T-helper 2 cell treated with Interferon-gamma antibody and Interleukin-4, amounts not matched to agents 5 μg/mL and 100 μg/mL, for 36 hours (primary cell): ENCODE measurements around the gene WDFY2.

Experiments
- DNase-seq: peaks from one replicate; pipeline ENCODE4 v3.0.0; 2021; ENCODE audit warnings: low spot score
- H3K27ac Mint-ChIP-seq: one replicate; pipeline ENCODE4 v1.8.0; 2021; ENCODE audit warnings: mild to moderate bottlenecking, mixed read lengths
- H3K27me3 Mint-ChIP-seq: one replicate; pipeline ENCODE4 v1.8.0; 2021; ENCODE audit warnings: low read depth, mixed read lengths
- H3K36me3 Mint-ChIP-seq: one replicate; pipeline ENCODE4 v1.8.0; 2021; ENCODE audit warnings: low read depth, mixed read lengths
- H3K4me1 Mint-ChIP-seq: one replicate; pipeline ENCODE4 v1.8.0; 2021; ENCODE audit warnings: low read depth, mixed read lengths
- H3K4me3 Mint-ChIP-seq: one replicate; pipeline ENCODE4 v1.8.0; 2022; ENCODE audit warnings: mild to moderate bottlenecking, moderate library complexity, mixed read lengths
- H3K9me3 Mint-ChIP-seq: one replicate; pipeline ENCODE4 v1.8.0; 2021; ENCODE audit warnings: mixed read lengths

WDFY2 gene

DNA sequence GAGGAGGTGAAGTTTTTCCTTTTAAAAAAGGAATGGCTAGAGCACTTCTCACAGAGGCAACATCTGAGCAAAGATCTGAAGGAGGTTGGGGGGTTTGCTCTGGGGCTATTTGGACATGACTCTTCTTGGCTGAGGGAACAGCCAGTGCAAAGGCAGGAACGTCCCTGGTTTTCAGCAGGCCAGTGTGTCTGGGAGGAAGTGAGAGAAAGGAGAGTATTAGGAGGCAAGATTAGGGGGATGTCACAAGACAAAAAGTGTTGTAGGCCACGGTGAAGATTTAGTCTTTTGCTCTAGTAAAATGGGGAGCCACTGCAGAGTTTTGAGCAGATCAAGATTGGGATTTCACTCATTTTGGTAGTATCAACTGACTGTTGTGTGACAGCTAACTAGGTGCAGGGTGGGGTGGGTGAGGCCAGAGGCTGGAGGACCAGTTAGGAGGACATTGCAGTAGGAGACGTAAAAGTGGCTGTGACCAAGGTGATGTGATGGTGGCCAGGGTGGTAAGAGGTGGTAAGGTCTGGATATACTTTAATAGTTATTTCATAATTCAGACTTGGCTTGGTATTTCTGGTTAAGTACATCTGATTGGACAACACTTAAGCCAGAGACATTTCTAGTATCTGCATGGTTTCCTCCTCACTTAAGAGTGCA is 40.6 kb downstream of the WDFY2 start:
- peaks cover 2% of the 10 kb centered on the region for H3K36me3 Mint-ChIP-seq
- H3K4me1 Mint-ChIP-seq: peaks cover 31% of the 10 kb centered on the region
- H3K27me3 Mint-ChIP-seq: no peaks in the 10 kb centered on the region
- H3K4me3 Mint-ChIP-seq: no peak overlapping the region
- H3K9me3 Mint-ChIP-seq: no peaks in the 10 kb centered on the region
- no peak for DNase-seq
- peak overlapping the region; percentile 58 for H3K27ac Mint-ChIP-seq

DNA sequence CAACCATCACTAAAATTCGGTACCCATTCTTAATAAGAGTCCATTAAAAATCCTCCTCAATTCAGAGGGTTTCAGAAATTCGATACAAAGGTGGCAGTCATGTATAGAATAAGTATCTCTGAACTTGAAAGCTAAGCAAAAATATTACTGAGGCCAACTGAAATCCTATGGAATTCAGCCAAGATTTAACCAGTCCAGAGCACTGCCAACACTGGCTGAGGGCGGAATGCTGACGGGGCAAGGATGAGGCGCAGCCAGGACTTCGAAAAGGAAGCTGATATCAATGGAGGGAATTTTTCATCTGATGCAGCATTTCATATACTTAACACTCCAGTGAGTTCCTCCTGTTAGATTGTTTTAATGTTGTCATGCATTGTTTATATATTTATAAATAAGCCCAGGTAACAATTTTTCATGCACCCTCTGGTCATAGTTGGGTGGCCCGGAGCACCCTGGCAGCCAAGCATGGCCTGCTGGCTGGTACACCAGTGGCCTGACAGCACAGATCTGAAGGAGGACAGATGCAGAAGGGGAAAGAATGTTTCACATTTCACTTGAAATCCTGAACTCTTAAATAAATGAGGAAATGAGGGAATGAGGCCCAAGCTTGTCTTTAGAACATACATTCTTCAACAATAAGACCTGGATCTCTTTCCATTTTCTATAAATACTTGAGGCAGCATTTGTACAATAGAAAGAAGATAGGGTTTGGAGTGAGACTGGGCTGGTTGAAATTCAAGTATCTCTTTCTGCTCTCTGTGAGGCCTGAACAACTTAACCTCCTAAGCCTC is 41.5 kb downstream of the WDFY2 start:
- Mint-ChIP-seq H3K4me3 (no peak overlapping the region), H3K36me3 (no peaks in the 10 kb centered on the region), H3K27me3 (no peaks in the 10 kb centered on the region), H3K27ac (no peak overlapping the region), H3K4me1 (peaks cover 33% of the 10 kb centered on the region), H3K9me3 (no peaks in the 10 kb centered on the region)
- DNase-seq: no peak

DNA sequence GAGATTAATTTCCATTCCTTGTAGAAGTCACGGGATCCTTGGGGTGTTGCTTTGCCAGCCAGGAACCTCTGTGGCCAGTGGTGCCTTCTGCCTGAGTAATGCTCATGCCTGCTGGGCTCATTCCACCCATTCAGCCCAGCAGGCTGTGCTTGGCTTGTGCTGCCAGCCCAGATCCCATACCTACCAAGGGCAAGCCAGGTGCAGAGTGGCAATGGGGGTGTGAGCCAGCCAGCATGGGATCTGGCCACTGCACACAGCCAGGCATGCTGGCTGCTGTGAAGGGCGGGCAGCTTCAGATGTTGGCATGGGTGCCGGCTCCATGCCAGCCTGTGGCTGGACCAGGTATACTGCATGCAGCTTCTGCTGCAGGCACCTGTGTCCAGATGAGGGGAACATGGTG is 42.5 kb downstream of the WDFY2 start:
- DNase-seq: no peak
- Mint-ChIP-seq H3K27ac (no peak overlapping the region), H3K4me1 (peaks cover 33% of the 10 kb centered on the region)

DNA sequence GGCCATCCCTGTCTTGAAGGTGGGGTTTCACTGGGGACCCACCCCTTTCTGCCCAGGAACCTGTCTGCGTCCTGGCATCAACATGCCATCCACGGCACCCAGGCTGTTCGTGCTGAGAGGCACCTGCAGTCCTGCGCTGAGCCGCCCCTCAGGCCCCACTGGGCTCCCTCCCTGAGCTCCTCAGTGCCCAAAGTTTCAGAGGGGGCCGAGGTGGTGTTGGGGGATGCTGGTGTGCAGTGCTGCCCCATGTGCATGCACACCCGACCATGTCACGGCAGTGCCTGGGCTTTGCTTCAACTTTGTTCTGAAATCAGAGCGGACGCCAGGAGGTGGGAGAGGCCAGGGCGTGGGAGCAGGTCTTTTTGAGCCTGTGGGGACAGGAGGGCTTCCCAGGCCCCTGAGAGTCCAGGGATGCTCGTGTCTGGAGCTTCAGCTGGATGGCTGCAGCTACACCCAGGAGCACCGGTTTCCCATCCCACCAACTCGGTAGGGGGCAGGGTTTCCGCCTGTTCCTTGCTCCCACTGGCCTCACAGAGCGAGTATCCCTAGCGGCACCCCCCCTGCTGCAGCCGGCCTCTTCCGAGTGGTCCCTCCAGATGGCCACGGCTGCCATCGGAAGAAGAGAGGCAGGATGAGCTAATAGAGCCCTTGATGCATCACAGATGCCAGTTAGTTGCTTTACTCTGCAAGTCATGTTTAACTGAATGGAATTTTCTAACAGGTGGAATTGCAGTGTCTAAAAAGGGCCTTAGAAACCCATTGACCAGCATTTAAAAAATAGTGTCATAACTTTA is 44.0 kb downstream of the WDFY2 start:
- Mint-ChIP-seq H3K27ac (no peak overlapping the region), H3K9me3 (no peaks in the 10 kb centered on the region), H3K4me1 (peaks cover 29% of the 10 kb centered on the region), H3K4me3 (no peak overlapping the region), H3K36me3 (no peaks in the 10 kb centered on the region), H3K27me3 (no peaks in the 10 kb centered on the region)
- DNase-seq: no peak

More for the DNA sequence above, 42.5 kb downstream of the WDFY2 start:
- Mint-ChIP-seq H3K9me3 (no peaks in the 10 kb centered on the region), H3K4me3 (no peak overlapping the region), H3K36me3 (no peaks in the 10 kb centered on the region), H3K27me3 (no peaks in the 10 kb centered on the region)

DNA sequence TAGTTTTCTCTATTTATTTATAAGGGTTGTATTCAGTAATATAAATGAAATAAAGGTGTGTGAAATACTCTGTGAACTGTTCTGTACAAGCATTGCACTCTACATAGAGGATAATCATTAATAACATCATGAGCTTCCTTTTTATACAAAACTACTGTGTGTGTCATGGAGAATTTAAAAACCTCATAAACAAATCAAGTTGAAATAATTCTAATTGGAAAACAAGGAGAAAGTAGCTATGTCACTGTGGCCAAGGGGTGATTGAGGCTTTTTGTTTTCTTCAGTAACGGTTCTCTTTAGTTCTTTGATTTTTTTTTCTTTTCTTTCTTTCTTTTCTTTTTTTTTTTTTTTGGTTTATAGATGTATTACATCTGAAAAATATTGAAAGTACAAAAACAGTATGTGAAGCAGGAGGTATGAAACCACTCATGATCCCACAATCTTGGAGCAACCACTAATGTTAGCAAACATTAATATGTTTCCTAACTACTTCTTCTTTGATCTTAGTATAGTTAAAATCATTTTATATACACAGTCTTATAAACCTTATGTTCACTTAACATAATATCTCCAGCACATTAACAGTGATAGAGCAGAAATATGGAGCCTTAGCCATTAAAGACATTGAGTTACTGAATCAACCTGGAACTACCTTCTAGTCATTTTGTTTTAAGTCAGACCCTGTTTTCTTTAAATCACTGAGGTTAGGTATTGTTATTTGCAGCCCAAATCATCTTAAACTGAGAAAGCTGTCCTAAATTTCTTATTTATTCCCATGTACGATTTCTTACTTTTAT is 45.4 kb downstream of the WDFY2 start:
- no peaks in the 10 kb centered on the region for H3K27me3 Mint-ChIP-seq
- no peak for DNase-seq
- no peak overlapping the region for H3K4me3 Mint-ChIP-seq
- H3K36me3 Mint-ChIP-seq: peaks cover 1% of the 10 kb centered on the region
- peaks cover 19% of the 10 kb centered on the region for H3K4me1 Mint-ChIP-seq
- H3K27ac Mint-ChIP-seq: no peak overlapping the region
- H3K9me3 Mint-ChIP-seq: no peaks in the 10 kb centered on the region

DNA sequence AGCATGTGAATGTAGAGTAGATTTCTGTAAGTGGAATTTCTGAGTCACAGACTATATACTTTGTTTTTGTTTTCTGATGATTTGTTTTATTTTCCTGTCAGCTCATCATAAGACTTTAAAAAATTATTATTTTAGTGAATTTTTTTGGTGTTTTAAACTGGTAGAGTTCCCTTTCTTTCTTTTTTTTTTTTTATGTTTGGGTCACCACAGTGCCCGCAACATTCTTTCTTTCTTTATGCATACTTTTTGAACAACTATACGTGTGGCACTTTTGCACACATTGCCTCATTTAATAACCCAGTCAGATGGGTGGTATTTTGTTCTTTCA is 46.0 kb downstream of the WDFY2 start:
- Mint-ChIP-seq H3K9me3 (no peaks in the 10 kb centered on the region), H3K4me1 (peaks cover 21% of the 10 kb centered on the region), H3K27me3 (no peaks in the 10 kb centered on the region), H3K4me3 (no peak overlapping the region), H3K36me3 (peaks cover 1% of the 10 kb centered on the region), H3K27ac (no peak overlapping the region)
- DNase-seq: no peak

DNA sequence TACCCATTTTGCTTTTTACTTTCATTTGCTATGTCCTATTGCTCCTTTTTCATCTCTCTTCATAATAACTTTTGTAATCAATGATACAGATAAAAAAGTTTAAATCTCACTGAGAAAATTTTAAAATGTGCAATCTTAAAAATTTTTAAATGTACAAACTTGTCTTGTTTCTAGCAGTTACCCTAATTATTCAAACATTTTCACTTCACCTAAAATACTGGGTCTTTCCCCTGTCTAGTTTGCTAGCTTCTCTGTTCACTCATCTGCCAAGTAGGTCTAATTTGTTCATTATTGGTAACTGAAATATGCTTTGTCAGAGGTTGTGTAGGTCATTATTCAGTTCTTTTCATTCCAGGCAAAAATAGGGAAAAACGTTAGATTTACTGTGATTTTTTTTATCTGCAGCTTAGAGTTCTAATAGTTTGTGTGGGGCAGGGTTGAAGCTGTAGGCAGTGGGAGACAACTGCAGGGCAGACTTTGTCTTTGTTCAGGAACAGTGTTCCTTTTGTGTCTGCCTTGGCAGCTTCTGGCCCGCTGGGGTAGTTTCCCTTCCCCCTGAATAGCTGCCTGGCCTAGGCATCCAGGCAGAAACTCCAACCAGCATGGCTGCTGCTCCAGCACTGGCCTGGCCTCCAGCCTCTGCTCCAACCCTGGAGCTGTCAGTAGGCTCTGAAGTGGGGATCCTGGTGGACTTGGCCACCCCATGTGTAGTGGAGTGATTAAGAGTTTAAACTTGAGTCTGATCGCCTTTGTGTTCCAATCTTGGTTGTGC is 48.5 kb downstream of the WDFY2 start:
- H3K27me3 Mint-ChIP-seq: no peaks in the 10 kb centered on the region
- H3K27ac Mint-ChIP-seq: no peak overlapping the region
- no peak overlapping the region for H3K4me3 Mint-ChIP-seq
- H3K4me1 Mint-ChIP-seq: peaks cover 28% of the 10 kb centered on the region
- H3K9me3 Mint-ChIP-seq: no peaks in the 10 kb centered on the region
- no peak for DNase-seq
- H3K36me3 Mint-ChIP-seq: peaks cover 8% of the 10 kb centered on the region

DNA sequence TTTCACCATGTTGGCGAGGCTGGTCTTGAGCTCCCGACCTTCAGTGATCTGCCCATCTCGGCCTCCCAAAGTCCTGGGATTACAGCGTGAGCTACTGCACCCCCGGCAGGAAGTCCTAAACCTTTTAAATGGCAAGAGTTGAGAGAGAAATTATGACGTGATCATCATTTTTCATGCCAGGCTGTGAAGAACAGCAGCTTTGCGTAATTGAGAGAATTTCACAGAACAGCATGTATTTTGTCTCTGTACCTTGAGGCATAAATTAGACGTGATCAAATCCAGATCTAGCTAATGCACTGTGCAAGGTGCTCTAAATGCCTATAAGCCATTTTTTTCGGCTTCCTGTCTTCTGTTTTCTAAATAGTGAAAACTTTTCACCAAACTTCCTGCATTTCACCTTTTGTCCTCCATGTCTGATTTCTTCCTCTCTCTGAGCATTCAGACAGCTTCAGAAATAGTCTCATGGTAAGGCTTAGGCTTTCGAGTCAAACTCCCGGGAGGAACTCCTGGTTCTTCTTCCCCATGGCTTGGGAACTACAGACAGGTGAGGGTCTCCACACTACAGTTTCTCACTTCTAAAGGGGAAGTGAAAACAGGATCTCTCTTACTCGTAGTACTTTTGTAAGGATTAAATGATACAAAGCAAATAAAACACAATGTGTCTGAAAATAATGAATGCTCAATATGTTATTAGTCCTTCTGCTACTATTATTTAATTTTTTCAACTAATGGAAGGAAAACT is 51.0 kb downstream of the WDFY2 start:
- no peaks in the 10 kb centered on the region for H3K27me3 Mint-ChIP-seq
- peaks cover 8% of the 10 kb centered on the region for H3K36me3 Mint-ChIP-seq
- DNase-seq: no peak
- peaks cover 23% of the 10 kb centered on the region for H3K4me1 Mint-ChIP-seq
- H3K9me3 Mint-ChIP-seq: no peaks in the 10 kb centered on the region
- H3K27ac Mint-ChIP-seq: peak overlapping the region; percentile 43
- peak overlapping the region; percentile 44 for H3K4me3 Mint-ChIP-seq

DNA sequence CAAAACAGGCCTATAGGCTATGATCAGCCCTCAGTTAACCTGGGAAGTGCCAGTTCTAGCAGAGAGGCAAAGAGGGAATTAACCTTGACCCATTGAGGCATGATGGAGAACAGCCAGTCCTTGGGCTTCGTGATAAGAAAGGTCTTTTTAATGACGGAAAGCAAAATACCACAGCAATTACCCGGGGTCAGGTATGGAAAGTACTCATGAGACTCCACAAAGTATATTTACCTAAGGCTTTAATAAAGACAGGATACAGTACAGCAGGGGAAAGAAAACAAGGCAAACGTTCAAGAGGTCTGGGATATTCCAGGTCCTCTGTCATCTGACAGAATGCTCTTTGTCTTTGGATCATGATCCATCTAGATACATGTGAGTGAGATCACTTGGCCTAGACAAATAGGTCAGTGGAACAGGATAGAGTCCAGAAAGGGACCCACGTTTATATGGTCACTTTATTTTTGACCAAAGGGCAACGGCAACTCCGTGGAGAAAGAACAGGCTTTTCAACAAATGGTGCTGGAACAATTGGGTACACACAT is 52.2 kb downstream of the WDFY2 start:
- H3K9me3 Mint-ChIP-seq: no peaks in the 10 kb centered on the region
- DNase-seq: no peak
- no peaks in the 10 kb centered on the region for H3K27me3 Mint-ChIP-seq
- no peak overlapping the region for H3K27ac Mint-ChIP-seq
- H3K36me3 Mint-ChIP-seq: peaks cover 8% of the 10 kb centered on the region
- no peak overlapping the region for H3K4me3 Mint-ChIP-seq
- peaks cover 21% of the 10 kb centered on the region for H3K4me1 Mint-ChIP-seq

DNA sequence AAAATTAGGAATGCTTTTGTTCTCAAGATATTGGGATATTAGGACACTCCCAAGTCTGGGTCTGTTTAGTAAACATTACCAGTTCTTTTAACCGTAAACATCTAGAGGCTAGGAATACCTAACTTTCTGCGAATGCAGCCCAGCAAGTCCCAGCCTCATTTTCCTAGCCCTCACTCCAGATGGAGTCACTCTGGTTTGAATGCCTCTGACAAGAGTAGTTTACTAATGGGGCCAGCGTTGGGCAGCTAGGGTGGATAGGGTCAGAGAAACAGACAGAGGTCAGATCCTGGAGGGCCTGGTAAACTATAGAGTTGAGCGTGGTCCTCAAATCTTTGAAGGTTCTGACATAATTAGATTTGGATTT is 53.6 kb downstream of the WDFY2 start:
- H3K36me3 Mint-ChIP-seq: peaks cover 8% of the 10 kb centered on the region
- peaks cover 19% of the 10 kb centered on the region for H3K4me1 Mint-ChIP-seq
- no peak for DNase-seq
- H3K27ac Mint-ChIP-seq: no peak overlapping the region
- H3K27me3 Mint-ChIP-seq: no peaks in the 10 kb centered on the region
- H3K9me3 Mint-ChIP-seq: no peaks in the 10 kb centered on the region
- H3K4me3 Mint-ChIP-seq: no peak overlapping the region

DNA sequence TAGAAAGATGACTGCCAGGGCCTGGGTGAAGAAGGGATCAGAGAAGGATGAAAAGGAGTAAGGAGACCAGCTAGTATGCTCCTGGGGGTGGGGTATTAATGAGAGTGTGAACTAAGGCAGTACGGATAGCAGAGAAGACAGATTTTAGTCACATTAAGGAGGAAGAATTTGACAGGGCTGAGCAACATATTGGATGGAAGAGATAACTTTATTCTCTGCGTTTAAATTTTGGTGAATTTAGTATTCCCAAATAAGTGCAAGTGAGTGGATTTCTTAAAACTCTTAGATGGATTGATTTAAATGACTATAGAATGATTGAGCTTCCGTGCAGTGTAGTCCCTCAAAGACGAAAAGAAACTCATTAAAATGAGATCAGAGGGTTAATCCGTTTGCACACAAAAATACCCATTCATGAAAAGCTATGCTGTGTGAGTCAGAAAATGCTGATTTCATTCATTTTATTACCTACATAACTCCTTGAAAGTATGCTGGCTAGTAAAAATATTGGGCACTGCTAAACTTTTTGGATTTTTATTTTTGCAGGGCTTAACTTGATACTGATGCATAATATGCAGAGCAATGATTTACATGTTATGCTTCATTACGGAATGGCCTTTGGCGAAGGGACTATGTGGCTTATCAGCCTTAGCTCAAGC is 54.1 kb downstream of the WDFY2 start:
- Mint-ChIP-seq H3K27ac (no peak overlapping the region), H3K9me3 (no peaks in the 10 kb centered on the region), H3K27me3 (no peaks in the 10 kb centered on the region), H3K36me3 (peaks cover 8% of the 10 kb centered on the region), H3K4me3 (no peak overlapping the region), H3K4me1 (peaks cover 18% of the 10 kb centered on the region)
- DNase-seq: no peak

DNA sequence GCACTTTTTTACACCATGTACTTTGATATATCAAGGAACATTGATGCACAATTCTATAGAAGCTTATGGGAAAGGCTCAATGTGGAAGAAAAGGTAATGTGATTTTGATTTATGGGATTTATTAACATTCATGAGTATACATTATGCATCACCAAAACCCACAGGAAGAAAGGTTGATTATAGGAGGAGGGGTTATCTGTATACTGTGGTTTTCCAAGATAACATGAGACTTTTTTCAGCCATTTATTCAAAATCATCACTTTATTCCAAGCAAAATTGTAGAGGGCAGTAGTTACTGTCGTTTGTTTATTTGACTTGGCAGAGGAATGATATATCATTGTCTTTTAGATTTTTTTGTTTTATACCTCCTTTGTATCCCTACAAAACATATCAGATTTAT is 54.9 kb downstream of the WDFY2 start:
- DNase-seq: no peak
- Mint-ChIP-seq H3K4me1 (peaks cover 23% of the 10 kb centered on the region), H3K27ac (no peak overlapping the region), H3K36me3 (peaks cover 8% of the 10 kb centered on the region), H3K9me3 (no peaks in the 10 kb centered on the region), H3K27me3 (no peaks in the 10 kb centered on the region), H3K4me3 (no peak overlapping the region)
